ENCODE measurements around the gene RSRC2.

DNA sequence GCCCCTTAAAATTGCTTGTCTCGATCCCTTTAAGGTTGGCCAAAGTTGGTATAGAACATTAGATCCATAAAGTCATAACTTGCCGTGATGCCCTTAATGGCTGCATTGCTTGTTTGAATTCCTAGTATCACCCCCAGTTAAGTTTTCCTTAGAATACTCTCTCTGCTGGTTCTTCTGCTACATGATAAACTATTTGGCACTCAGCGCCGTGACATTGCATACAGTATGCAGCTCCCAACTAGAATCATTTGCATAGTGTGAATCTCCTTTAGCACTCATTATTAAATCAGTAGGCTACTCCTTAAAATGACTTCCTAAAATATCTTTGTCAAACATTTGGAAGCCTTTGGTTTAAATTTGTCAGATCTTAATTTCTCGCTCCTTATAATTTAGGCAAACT lies 42.6 kb upstream of the RSRC2 start:
- TF ChIP-seq, protein P1, sequence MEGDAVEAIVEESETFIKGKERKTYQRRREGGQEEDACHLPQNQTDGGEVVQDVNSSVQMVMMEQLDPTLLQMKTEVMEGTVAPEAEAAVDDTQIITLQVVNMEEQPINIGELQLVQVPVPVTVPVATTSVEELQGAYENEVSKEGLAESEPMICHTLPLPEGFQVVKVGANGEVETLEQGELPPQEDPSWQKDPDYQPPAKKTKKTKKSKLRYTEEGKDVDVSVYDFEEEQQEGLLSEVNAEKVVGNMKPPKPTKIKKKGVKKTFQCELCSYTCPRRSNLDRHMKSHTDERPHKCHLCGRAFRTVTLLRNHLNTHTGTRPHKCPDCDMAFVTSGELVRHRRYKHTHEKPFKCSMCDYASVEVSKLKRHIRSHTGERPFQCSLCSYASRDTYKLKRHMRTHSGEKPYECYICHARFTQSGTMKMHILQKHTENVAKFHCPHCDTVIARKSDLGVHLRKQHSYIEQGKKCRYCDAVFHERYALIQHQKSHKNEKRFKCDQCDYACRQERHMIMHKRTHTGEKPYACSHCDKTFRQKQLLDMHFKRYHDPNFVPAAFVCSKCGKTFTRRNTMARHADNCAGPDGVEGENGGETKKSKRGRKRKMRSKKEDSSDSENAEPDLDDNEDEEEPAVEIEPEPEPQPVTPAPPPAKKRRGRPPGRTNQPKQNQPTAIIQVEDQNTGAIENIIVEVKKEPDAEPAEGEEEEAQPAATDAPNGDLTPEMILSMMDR (IDR thresholded peaks at IDR 0.05; ENCODE audit: low read depth, low read length) = no peak
- TF ChIP-seq POLR2A (IDR thresholded peaks at IDR 0.05; ENCODE audit: extremely low read depth, insufficient read length) = no peak
- TF ChIP-seq, protein P2, sequence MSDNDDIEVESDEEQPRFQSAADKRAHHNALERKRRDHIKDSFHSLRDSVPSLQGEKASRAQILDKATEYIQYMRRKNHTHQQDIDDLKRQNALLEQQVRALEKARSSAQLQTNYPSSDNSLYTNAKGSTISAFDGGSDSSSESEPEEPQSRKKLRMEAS (IDR thresholded peaks at IDR 0.05; ENCODE audit: low read depth, low read length) = no peak
